Activated T-helper 2 cell treated with anti-CD3 and anti-CD28 coated beads, Interferon-gamma antibody, Interleukin-2, Interleukin-4, amounts not matched to agents 10 μg/mL and 5 μg/mL and 100 μg/mL, durations not matched to agents 14 hours and 24 hours and 36 hours (primary cell): ENCODE results near the gene FOXP1. TPM values are rescaled to one million over a fixed set of nuclear protein-coding genes. Genes with fewer than 3 reads are reported as not detected.

Source experiments
- DNase-seq: peaks from one replicate; pipeline ENCODE4 v3.0.0; 2021; ENCODE audit warnings: low spot score
- H3K27ac Mint-ChIP-seq: one replicate; pipeline ENCODE4 v1.8.0; 2021; ENCODE audit warnings: mixed read lengths
- H3K27me3 Mint-ChIP-seq: one replicate; pipeline ENCODE4 v1.8.0; 2021; ENCODE audit warnings: low read depth, mixed read lengths
- H3K36me3 Mint-ChIP-seq: one replicate; pipeline ENCODE4 v1.8.0; 2021; ENCODE audit warnings: low read depth, mixed read lengths
- H3K4me1 Mint-ChIP-seq: one replicate; pipeline ENCODE4 v1.8.0; 2021; ENCODE audit warnings: low read depth, mixed read lengths
- H3K4me3 Mint-ChIP-seq: one replicate; pipeline ENCODE4 v1.8.0; 2021; ENCODE audit warnings: low read depth, mild to moderate bottlenecking, moderate library complexity, mixed read lengths
- H3K9me3 Mint-ChIP-seq: one replicate; pipeline ENCODE4 v1.8.0; 2021; ENCODE audit warnings: mixed read lengths
- intact Hi-C: fragments of 100-400 bp; cut with micrococcal nuclease; formaldehyde crosslinking; loops from one replicate; pipeline ENCODE4 v1.15.1; 2023
- total RNA-seq: library from RNA; stranded (reverse); gene quantifications from 2 replicates; pipeline ENCODE4 v1.2.3, GENCODE V29; 2022

Gene FOXP1
- total RNA-seq, 1 donor from 2014 or later = 132 TPM

- H3K36me3 Mint-ChIP-seq = peaks cover 74% of the 10 kb centered on the region
- H3K27me3 Mint-ChIP-seq = no peaks in the 10 kb centered on the region
- H3K9me3 Mint-ChIP-seq = no peaks in the 10 kb centered on the region
- intact Hi-C loops = loop anchor here (1.0 kb wide), 1 partner anchor 10 kb away; no protein-coding TSS in a partner anchor
- DNase-seq = no peak
- H3K27ac Mint-ChIP-seq = no peak overlapping the region
- H3K4me3 Mint-ChIP-seq = no peak overlapping the region
- H3K4me1 Mint-ChIP-seq = peaks cover 61% of the 10 kb centered on the region
Observed at GRCh38 chr3:71110385-71111222, 472.9 kb downstream of the FOXP1 start.

GRCh38 chr3:71109977-71110285 is 473.6 kb downstream of the FOXP1 start:
- peaks cover 65% of the 10 kb centered on the region for H3K4me1 Mint-ChIP-seq
- no peaks in the 10 kb centered on the region for H3K9me3 Mint-ChIP-seq
- intact Hi-C loops = loop anchor here (2.0 kb wide), 1 partner anchor 23 kb away; no protein-coding TSS in a partner anchor
- H3K27me3 Mint-ChIP-seq = no peaks in the 10 kb centered on the region
- no peak overlapping the region for H3K4me3 Mint-ChIP-seq
- H3K27ac Mint-ChIP-seq = peak overlapping the region; percentile 56
- DNase-seq = no peak
- peaks cover 78% of the 10 kb centered on the region for H3K36me3 Mint-ChIP-seq

GRCh38 chr3:71109241-71109976 is 474.1 kb downstream of the FOXP1 start:
- H3K27me3 Mint-ChIP-seq = no peaks in the 10 kb centered on the region
- peak overlapping the region; percentile 56 for H3K27ac Mint-ChIP-seq
- intact Hi-C loops = loop anchor here (2.0 kb wide), 1 partner anchor 23 kb away; no protein-coding TSS in a partner anchor
- H3K9me3 Mint-ChIP-seq = no peaks in the 10 kb centered on the region
- no peak overlapping the region for H3K4me3 Mint-ChIP-seq
- H3K4me1 Mint-ChIP-seq = peaks cover 63% of the 10 kb centered on the region
- peaks cover 77% of the 10 kb centered on the region for H3K36me3 Mint-ChIP-seq
- DNase-seq = no peak

- peaks cover 79% of the 10 kb centered on the region for H3K36me3 Mint-ChIP-seq
- no peaks in the 10 kb centered on the region for H3K27me3 Mint-ChIP-seq
- H3K4me1 Mint-ChIP-seq = peaks cover 68% of the 10 kb centered on the region
- DNase-seq = no peak
- peak overlapping the region; percentile 14 for H3K27ac Mint-ChIP-seq
- intact Hi-C loops = loop anchor here (2.0 kb wide), 1 partner anchor 21 kb away; no protein-coding TSS in a partner anchor
- no peaks in the 10 kb centered on the region for H3K9me3 Mint-ChIP-seq
- H3K4me3 Mint-ChIP-seq = no peak overlapping the region
Observed at GRCh38 chr3:71107926-71108325, 475.6 kb downstream of the FOXP1 start.

GRCh38 chr3:71104976-71105375 is 478.6 kb downstream of the FOXP1 start:
- DNase-seq = no peak

GRCh38 chr3:71104556-71104955 is 479.0 kb downstream of the FOXP1 start:
- H3K27me3 Mint-ChIP-seq = no peaks in the 10 kb centered on the region
- peaks cover 71% of the 10 kb centered on the region for H3K36me3 Mint-ChIP-seq
- no peaks in the 10 kb centered on the region for H3K9me3 Mint-ChIP-seq
- H3K4me1 Mint-ChIP-seq = peaks cover 77% of the 10 kb centered on the region
- intact Hi-C loops = no loop called here
- H3K27ac Mint-ChIP-seq = no peak overlapping the region
- no peak overlapping the region for H3K4me3 Mint-ChIP-seq
- no peak for DNase-seq

More at GRCh38 chr3:71104976-71105375, 478.6 kb downstream of the FOXP1 start:
- H3K4me3 Mint-ChIP-seq = no peak overlapping the region
- peaks cover 71% of the 10 kb centered on the region for H3K36me3 Mint-ChIP-seq
- no peaks in the 10 kb centered on the region for H3K27me3 Mint-ChIP-seq
- H3K9me3 Mint-ChIP-seq = no peaks in the 10 kb centered on the region
- no peak overlapping the region for H3K27ac Mint-ChIP-seq
- peaks cover 77% of the 10 kb centered on the region for H3K4me1 Mint-ChIP-seq
- intact Hi-C loops = no loop called here

- Mint-ChIP-seq H3K27me3 (no peaks in the 10 kb centered on the region), H3K4me1 (peaks cover 75% of the 10 kb centered on the region), H3K9me3 (no peaks in the 10 kb centered on the region), H3K27ac (no peak overlapping the region), H3K4me3 (no peak overlapping the region), H3K36me3 (peaks cover 68% of the 10 kb centered on the region)
- DNase-seq = no peak
- intact Hi-C loops = no loop called here
Observed at GRCh38 chr3:71104121-71104541, 479.4 kb downstream of the FOXP1 start.

- no peaks in the 10 kb centered on the region for H3K9me3 Mint-ChIP-seq
- H3K27me3 Mint-ChIP-seq = no peaks in the 10 kb centered on the region
- H3K4me1 Mint-ChIP-seq = peaks cover 71% of the 10 kb centered on the region
- no peak for DNase-seq
- H3K4me3 Mint-ChIP-seq = no peak overlapping the region
- H3K36me3 Mint-ChIP-seq = peaks cover 63% of the 10 kb centered on the region
- intact Hi-C loops = no loop called here
- peak overlapping the region; percentile 45 for H3K27ac Mint-ChIP-seq
Observed at GRCh38 chr3:71103430-71103921, 480.1 kb downstream of the FOXP1 start.

- Mint-ChIP-seq H3K9me3 (no peaks in the 10 kb centered on the region), H3K27ac (no peak overlapping the region), H3K36me3 (peaks cover 62% of the 10 kb centered on the region), H3K27me3 (no peaks in the 10 kb centered on the region), H3K4me1 (peaks cover 70% of the 10 kb centered on the region), H3K4me3 (no peak overlapping the region)
- DNase-seq = no peak
- intact Hi-C loops = loop anchor here (1.0 kb wide), 1 partner anchor 25 kb away; no protein-coding TSS in a partner anchor
Observed at GRCh38 chr3:71102111-71102983, 481.2 kb downstream of the FOXP1 start.

- Mint-ChIP-seq H3K27ac (peak overlapping the region; percentile 74), H3K9me3 (no peaks in the 10 kb centered on the region), H3K27me3 (no peaks in the 10 kb centered on the region), H3K4me3 (peak overlapping the region; percentile 56), H3K4me1 (peaks cover 77% of the 10 kb centered on the region), H3K36me3 (peaks cover 68% of the 10 kb centered on the region)
- no peak for DNase-seq
- intact Hi-C loops = loop anchor here (1.0 kb wide), 1 partner anchor 26 kb away; no protein-coding TSS in a partner anchor
Observed at GRCh38 chr3:71101626-71102025, 481.9 kb downstream of the FOXP1 start.

- Mint-ChIP-seq H3K4me1 (peaks cover 83% of the 10 kb centered on the region), H3K9me3 (no peaks in the 10 kb centered on the region), H3K36me3 (peaks cover 72% of the 10 kb centered on the region), H3K4me3 (peak overlapping the region; percentile 56), H3K27me3 (no peaks in the 10 kb centered on the region), H3K27ac (peak overlapping the region; percentile 74)
- no peak for DNase-seq
- intact Hi-C loops = no loop called here
Observed at GRCh38 chr3:71101014-71101413, 482.5 kb downstream of the FOXP1 start.
